ENCODE measurements around the gene SINHCAF. TPM values are rescaled to one million over a fixed set of nuclear protein-coding genes. Genes with fewer than 3 reads are reported as not detected.

SINHCAF gene
- total and polyA plus RNA-seq, 2 of the 8 experiments (the other 6 are each of a cell fraction or from before 2014, with no cell fraction given) = 138 to 576 TPM

DNA sequence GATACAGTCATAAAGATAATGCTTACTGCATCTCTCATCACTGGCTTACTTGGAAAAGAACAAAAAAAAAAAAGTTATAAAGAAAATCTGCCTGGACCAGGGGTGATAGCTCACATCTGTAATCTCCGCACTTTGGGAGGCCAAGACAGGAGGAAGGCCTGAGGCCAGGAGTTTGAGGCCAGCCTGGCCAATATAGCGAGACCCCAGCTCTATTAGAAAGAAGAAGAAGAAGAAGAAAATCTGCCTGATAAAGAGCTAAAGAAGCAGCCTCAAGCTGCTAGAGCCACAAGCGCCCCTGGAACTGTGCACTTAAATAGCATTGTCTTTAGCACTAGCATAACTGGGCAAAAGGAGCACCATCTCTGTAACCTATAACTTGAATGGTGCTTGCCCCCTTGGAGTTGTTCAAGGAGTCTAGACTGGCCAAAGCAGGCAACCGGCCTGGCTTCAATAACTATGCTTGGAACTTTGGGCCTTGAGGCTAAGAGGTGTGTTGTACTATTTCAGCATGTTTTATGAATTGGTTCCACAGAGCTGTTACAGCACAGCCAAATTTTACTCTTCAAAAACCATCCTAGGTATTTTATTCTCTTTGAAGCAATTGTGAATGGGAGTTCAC, 53.2 kb downstream of the SINHCAF start:
- Histone ChIP-seq H2BK20ac (ENCODE audit: low read length) (no peak overlapping the region), H3K9me3 (ENCODE audit: insufficient read depth in 2 of 2, low read depth in 1 of 2, low read length in 1 of 2) (no peaks in the 10 kb centered on the region), H2BK5ac (ENCODE audit: low read depth, low read length) (no peak overlapping the region), H3K4me3 (ENCODE audit: extremely low read depth in 1 of 4, insufficient read depth in 2 of 4, low read depth in 3 of 4, low read length in 4 of 4) (no peak overlapping the region), H2BK12ac (ENCODE audit: low read depth, low read length) (no peak overlapping the region), H3K9ac (replicated peaks in 1 of 4; ENCODE audit: extremely low read depth in 1 of 4, low read depth in 3 of 4, low read length in 3 of 4) (no peak overlapping the region), H2BK120ac (replicated peaks; ENCODE audit: low read depth, low read length) (no peak overlapping the region), H4K5ac (ENCODE audit: insufficient read length, low read depth, low read length) (no peak overlapping the region), H2AK5ac (ENCODE audit: low read depth, low read length) (no peak overlapping the region), H3K79me2 (ENCODE audit: control insufficient read depth in 1 of 2, insufficient read depth in 2 of 2, low read length in 2 of 2) (no peaks in the 10 kb centered on the region), H3K56ac (replicated peaks; ENCODE audit: insufficient read length, low read depth, low read length) (no peak overlapping the region), H2AFZ (ENCODE audit: low read length) (no peak overlapping the region), H3K79me1 (ENCODE audit: low read depth, low read length) (no peaks in the 10 kb centered on the region), H3K36me3 (ENCODE audit: control insufficient read depth in 2 of 4, insufficient read depth in 4 of 4, low read length in 3 of 4) (peaks cover 0 to 12% (median 3%) of the 10 kb centered on the region in 4 experiments; a peak in 4 of 8 replicates), H4K91ac (replicated peaks; ENCODE audit: insufficient read length, low read length) (no peak overlapping the region), H3K4me2 (ENCODE audit: insufficient read depth in 1 of 2, low read depth in 2 of 2, low read length in 2 of 2) (no peak overlapping the region), H3K23ac (ENCODE audit: insufficient read length) (no peak overlapping the region), H3K4ac (replicated peaks; ENCODE audit: insufficient read length, low read depth, low read length) (no peak overlapping the region), H4K20me1 (replicated peaks in 1 of 2; ENCODE audit: control insufficient read depth in 1 of 2, insufficient read depth in 2 of 2, low read length in 2 of 2) (no peaks in the 10 kb centered on the region), H3K23me2 (ENCODE audit: low read depth, low read length) (no peaks in the 10 kb centered on the region), H3K27ac (ENCODE audit: low read depth, low read length) (no peak overlapping the region), H3K14ac (ENCODE audit: insufficient read length) (no peak overlapping the region), H3K27me3 (replicated peaks in 1 of 4; ENCODE audit: control insufficient read depth in 3 of 4, extremely low read depth in 1 of 4, insufficient read depth in 3 of 4, low read length in 3 of 4) (no peaks in the 10 kb centered on the region), H3K4me1 (replicated peaks in 1 of 4; ENCODE audit: control insufficient read depth in 3 of 4, insufficient read depth in 4 of 4, low read length in 3 of 4) (no peaks in the 10 kb centered on the region; a peak in 1 of 7 replicates), H2BK15ac (ENCODE audit: low read length) (no peak overlapping the region), H3K18ac (ENCODE audit: extremely low read depth, low read length) (no peak overlapping the region), H4K8ac (ENCODE audit: extremely low read depth, insufficient read depth, low read length) (no peak overlapping the region)
- POLR2A ChIA-PET (ENCODE audit: partially characterized antibody) = interaction anchor here (0.9 to 1.9 kb wide), 8 partner anchors 9 to 77 kb away, joined by 3 to 8 read pairs (median 4); no protein-coding TSS in a partner anchor
- WGBS, 2 experiments (ENCODE audit: extremely low coverage in 1 of 2, insufficient coverage in 1 of 2, insufficient read length in 1 of 2, insufficient replicate concordance in 2 of 2, low coverage in 1 of 2, low lambda C conversion rate in 2 of 2, missing lambda C conversion rate in 1 of 2) = 94% methylated on average over 4 of the region's 4 CpGs; no CpG with 5 or more reads in 1 of the 2 experiments
- FAIRE-seq = no peak
- TF ChIP-seq RBBP5 (IDR thresholded peaks at IDR 0.05; ENCODE audit: borderline replicate concordance, low read depth, low read length) = no peak
- TF ChIP-seq RXRA (IDR thresholded peaks at IDR 0.05; ENCODE audit: insufficient read depth, low read depth, low read length) = no peak
- no peak for TF ChIP-seq YY1 (IDR thresholded peaks at IDR 0.05; ENCODE audit: low read depth, low read length)
- TF ChIP-seq POLR2AphosphoS5 (IDR thresholded peaks at IDR 0.05; ENCODE audit: low read depth, low read length) = peak; percentile 52; the same call in 1 of the 2 replicates
- no peak for TF ChIP-seq SIX5 (IDR thresholded peaks at IDR 0.05; ENCODE audit: low read depth, low read length)
- no peak for TF ChIP-seq HDAC6 (IDR thresholded peaks at IDR 0.05; ENCODE audit: low read depth, low read length)
- TF ChIP-seq POLR2A (IDR thresholded peaks at IDR 0.05; ENCODE audit: control extremely low read depth in 1 of 2, low read depth in 2 of 2, low read length in 2 of 2) = peak in 1 of 2 experiments; percentile 58; a peak in 1 of 3 replicates
- TF ChIP-seq GABPA (IDR thresholded peaks at IDR 0.05; ENCODE audit: borderline replicate concordance, insufficient read depth, low read length) = no peak
- no peak for TF ChIP-seq ATF2 (IDR thresholded peaks at IDR 0.05; ENCODE audit: low read length)
- TF ChIP-seq TAF7 (optimal IDR thresholded peaks at IDR 0.05; ENCODE audit: borderline replicate concordance, low read depth, low read length) = no peak
- TF ChIP-seq CHD1 (IDR thresholded peaks at IDR 0.05; ENCODE audit: low read depth, low read length) = no peak
- TF ChIP-seq BCL11A (IDR thresholded peaks at IDR 0.05; ENCODE audit: low read depth in 2 of 2, low read length in 2 of 2) = no peak
- no peak for DNase-seq (ENCODE audit: low read depth in 1 of 2, low spot score in 2 of 2)
- CTCF ChIA-PET (ENCODE audit: partially characterized antibody) = interaction anchor here (0.5 to 7.2 kb wide), 35 partner anchors 10 to 1212 kb away, joined by 3 to 80 read pairs (median 5); no protein-coding TSS in a partner anchor
